GM21367 (cell line): ENCODE measurements around the gene MAPK10.
"Not testable (repeated sequence)": the region's sequence is repeated elsewhere in the genome, so short reads cannot be mapped to it uniquely, and the experiment has no call there.

ENCODE experiments used
- ATAC-seq: cut with Tn5 transposase; IDR thresholded peaks from one replicate; pipeline ENCODE4 v1.9.1; 2021; ENCODE audit not compliant: unreplicated experiment

The MAPK10 gene

DNA sequence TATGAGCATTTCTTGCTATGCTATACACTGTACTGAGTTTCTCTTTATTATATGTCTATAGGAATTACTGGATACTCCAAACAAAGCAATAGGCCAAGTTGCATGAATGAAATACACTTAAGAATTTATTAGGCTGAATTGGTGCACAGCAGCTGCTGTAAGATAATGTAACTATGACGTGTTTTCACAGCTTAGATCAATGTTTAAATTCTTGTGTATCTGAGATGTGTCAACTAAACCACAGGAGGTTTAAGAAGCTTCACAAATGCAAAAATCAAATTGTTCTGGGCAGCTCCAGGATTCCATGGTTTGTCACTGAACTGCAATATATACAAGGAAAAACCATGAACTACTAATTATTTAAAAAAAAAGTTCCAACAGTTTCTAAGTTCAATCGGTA is 156.7 kb downstream of the MAPK10 start:
- ATAC-seq: no peak

DNA sequence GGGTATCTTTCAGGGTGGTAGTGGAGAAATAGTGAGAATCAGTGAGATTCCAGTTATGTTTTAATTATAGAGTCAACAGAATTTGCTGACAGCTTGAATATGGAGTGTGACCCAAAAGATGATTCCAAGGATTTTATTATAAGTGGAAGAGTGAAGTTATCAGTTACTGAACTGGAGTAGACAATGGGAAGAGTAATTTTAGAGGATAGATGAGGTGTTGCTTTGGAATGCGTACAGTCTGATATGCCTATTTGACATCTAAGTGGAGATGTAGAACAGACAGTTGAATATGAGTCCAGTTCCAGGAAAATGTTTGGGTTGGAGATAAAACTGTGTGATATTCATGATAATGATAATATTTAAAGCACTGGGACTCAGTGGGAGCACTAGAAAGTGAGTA is 174.2 kb downstream of the MAPK10 start:
- ATAC-seq: no peak

DNA sequence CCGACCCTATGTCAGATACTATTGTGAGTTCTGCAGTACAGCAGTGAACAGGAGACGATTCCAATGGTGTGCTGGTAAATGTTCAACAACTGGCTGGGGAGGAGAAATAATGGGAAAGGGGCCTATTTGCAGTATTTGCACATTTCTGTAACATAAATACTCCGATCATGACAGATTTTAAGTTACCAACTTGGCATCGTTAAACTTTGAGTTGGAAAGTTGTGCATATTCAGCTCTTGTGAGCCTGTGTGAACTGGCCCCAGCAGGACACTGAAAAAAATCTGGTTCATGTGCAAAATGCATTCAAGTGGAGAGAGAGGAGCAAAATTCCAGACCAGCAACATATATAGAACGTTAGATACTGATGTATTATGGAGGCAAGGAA is 175.0 kb downstream of the MAPK10 start:
- no peak for ATAC-seq

DNA sequence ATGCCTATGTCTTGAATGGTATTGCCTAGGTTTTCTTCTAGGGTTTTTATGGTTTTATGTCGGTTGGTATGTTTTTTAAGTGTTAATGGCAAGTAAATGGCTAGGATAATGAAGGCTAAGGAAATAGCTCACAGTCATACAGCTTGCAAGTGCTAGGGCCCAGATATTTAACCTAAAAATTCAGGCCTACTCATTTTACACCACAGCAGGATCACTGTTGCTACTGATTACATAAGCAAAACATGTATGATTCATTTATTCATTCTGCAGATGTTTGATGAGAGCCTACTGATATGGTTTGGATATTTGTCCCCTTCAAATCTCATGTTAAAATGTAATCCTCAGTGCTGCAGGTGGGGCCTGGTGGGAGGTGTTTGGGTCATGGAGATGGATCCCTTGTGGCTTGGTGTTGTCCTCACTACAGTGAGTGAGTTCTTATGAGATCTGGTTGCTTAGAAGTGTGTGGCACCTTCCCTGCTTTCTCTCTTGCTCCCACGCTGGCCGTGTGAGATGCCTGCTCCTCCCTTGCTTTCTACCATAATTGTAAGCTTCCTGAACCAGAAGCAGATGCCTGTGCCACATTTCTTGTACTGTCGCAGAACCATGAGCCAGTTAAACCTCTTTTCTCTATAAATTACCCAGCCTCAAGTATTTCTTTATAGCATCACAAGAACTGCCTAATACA is 175.5 kb downstream of the MAPK10 start:
- no peak for ATAC-seq

DNA sequence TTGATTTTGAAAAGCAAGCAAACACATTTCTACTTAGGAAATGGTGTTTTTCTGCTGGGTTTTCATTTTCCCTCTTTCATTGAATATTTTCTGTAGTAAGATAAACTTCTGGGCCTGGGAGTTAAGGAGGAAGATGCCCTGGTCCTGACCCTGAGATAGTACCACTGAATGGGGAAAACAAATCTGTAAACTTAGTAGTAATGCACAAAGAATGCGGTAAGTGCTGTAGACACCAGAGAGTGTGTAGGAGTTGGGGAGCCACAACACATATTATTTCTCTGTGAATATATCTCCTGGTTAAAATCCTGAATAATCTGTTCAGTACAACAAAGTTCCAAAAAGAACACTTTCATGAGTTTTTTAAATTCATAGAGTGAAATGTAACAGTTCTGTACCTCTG is 178.3 kb downstream of the MAPK10 start:
- no peak for ATAC-seq

DNA sequence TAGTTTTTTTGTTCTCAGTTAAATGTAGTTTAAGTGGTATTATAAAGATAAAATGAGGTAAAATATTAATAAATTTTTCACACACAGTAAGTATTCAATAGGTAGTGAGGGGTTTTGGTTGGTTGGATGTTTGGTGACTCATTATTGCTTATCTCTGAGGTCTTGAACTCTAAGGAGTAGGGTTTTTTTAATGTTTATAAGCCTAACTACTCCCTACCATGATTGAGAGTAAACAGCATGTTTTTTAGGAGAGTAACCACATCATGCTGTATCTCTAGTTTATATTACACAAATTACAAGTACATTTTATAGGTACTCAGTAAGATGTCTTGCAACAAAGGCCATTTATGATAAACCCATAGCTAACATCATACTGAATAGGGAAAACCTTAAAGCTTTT is 181.6 kb downstream of the MAPK10 start:
- ATAC-seq: no peak

DNA sequence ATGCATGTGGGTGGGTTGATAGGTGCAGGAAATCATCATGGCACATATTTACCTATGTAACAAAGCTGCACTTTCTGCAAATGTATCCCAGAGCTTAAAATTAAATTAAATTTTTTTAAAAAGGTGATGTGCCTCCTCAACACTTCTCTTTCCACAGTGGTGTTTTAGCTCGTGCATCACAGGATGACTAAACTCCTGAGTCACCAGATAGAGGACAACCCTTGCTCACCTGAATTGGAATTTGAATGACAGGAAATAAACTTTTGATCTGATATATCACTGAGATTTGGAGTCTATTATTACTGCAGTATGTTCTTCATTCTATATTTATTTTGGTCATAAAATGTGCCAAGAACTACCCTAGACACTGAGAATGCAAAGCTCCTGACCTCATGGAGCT is 185.3 kb downstream of the MAPK10 start:
- no peak for ATAC-seq

DNA sequence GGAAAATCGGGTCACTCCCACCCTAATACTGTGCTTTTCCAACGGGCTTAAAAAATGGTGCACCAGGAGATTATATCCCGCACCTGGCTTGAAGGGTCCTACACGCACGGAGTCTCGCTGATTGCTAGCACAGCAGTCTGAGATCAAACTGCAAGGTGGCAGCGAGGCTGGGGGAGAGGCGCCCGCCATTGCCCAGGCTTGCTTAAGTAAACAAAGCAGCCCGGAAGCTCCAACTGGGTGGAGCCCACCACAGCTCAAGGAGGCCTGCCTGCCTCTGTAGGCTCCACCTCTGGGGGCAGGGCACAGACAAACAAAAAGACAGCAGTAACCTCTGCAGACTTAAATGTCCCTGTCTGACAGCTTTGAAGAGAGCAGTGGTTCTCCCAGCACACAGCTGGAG is 191.5 kb downstream of the MAPK10 start:
- not testable (repeated sequence) for ATAC-seq

DNA sequence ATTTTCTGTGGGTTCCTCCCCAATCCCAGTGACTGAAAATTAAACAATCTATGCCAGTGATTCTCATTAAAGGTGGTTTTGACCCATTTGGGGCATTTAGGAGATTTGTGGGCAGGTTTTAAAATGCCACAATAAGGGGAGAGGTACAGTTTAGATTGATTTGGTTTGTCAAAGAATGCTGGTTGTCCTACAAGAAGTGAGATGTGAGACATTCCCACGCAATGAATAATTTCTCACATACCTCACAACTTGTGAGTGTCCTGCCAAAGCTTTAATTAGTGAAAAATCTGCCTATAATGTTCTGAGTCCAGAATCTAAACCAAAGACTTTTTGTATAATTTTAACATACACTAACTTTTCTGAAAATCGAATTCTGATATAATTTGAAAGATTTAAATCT is 199.4 kb downstream of the MAPK10 start:
- no peak for ATAC-seq

DNA sequence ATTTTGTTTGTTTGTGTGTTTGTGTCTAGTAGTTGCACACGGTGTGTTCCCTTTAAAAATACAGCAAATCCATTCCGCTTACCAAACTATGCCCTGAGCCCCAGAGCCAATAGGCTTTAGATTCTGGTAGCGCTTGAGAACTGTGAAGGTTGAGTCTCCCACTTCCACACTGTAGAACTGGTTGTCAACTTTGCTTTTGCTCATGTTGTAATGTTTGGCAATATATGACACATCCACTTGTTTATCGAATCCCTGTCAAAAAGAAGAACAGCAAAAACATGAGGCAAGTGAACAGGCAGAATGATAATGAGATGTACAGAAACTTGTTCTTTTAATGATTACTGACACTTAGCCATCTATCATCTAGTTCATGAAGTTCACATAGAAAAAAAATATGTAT is 200.6 kb downstream of the MAPK10 start:
- ATAC-seq: no peak

DNA sequence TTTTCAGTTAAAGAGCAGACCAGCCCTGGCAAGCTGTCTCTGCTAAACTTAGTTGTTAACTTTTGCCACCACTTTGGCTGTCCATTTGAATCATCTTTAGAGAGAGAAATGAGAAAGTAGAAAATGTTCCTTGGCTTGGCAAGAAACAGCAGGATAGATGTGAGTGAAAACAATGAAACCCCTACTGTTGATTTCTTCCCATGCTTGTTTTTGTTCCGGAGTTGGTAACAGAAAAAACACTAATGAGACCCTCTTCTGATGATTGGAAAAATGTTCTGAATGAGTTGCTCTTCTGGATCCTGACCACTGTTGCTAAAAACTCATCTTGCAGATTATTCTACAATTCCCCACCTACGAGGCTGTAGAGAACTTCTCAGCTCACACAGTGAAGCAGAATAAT is 203.3 kb downstream of the MAPK10 start:
- no peak for ATAC-seq

DNA sequence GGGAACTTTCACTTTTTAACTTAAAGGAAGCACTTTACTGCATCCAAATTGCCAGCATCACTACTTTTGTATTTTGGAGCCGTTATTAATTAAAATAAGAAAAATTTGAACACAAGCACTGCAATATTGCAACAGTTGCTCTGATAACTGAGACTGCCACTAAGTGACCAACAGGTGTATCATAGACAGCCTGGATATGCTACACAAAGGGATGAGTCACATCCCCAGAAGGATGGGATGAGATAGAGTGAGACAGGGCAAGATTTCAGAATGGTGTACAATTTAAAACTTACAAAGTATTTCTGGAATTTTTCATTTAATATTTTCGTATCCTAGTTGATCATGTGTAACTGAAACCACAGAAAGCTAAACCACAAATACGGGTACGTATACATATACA is 204.1 kb downstream of the MAPK10 start:
- ATAC-seq: no peak

DNA sequence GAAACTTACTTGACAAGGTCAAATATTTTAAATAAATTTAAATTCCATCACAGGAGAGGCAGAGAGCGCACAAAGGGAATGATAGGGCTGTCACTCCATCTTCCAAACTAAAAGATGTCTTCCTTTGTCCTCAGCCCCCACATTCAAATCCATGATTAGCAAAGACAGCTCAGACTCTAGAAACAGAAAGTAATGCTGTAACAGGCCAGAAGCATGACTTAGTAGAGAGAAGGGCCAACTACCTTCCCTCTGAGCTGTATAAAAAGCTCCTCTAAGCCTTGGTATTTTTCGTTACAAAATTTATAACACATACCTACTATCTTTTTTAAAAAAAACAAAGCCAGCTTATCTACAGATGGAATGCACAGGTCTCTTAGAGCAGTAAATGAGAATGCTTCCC is 207.4 kb downstream of the MAPK10 start:
- ATAC-seq: no peak

DNA sequence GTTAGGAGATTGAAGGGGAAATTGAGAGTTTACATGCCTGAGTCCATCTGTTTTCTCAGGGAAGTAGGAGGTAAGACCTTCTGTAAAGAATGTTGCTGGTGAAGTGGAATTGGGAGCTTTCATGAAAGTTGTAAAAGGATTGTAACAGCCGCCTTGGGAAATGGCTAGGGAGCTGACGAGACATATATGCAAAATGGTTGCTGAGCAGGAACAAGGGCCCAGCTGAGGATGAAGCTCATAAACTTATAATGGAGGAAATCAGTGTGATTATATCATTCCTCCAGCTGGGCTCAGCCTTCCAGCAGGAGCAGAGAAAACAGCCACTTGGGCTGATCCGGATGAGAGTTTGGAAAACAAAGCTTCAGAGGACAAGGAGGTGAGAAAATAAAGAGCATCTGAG is 208.7 kb downstream of the MAPK10 start:
- ATAC-seq: no peak

DNA sequence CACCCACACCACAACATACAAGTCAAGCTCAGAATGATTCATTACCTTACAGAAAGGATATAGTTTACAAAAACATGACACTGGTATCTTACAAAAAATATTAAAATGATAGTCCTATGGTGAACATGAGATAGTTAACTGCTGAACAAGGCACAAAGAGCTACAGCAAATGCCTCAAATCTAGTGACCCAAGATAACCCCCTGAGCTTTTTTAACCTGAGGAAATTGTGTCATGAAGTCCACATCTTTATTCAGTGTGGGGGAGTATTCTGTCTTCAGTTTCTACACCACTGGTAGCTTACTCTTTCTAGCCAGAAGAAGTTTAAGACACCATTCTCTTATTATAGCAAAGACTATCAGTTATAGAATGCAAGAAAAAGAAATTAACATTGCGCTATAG is 218.7 kb downstream of the MAPK10 start:
- ATAC-seq: no peak

DNA sequence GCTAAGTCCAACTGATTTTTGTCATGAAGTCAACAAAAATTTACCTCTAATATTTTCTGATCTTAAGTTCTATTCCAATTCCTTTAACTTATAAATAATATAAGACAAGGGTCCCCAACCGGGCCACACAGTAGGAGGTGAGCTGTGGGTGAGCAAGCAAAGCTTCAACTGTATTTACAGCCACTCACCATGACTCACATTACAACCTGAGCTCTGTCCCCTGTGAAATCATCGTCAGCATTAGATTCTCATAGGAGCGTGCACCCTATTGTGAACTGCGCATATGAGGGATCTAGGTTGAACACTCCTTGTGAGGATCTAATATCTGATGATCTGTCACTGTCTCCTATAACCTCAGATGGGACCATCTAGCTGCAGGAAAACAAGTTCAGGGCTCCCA is 227.4 kb downstream of the MAPK10 start:
- no peak for ATAC-seq

DNA sequence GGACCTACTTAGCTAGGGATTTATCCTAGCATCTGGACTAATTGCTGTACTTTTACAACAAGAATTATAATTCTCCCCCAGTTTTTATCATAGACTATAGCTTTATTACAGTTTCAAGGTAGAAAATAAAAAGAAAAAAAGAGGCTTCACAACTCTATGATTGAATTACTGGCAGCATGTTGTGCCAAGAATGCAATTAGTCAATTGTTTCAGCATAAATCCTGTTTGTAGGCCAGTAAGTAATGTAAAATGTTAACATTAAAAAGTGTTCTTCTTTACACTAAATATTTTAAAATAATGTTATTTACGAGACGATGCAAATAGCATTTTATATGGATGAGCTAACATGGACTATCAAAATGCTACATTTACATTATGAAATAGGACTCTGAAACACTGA is 228.4 kb downstream of the MAPK10 start:
- ATAC-seq: no peak

DNA sequence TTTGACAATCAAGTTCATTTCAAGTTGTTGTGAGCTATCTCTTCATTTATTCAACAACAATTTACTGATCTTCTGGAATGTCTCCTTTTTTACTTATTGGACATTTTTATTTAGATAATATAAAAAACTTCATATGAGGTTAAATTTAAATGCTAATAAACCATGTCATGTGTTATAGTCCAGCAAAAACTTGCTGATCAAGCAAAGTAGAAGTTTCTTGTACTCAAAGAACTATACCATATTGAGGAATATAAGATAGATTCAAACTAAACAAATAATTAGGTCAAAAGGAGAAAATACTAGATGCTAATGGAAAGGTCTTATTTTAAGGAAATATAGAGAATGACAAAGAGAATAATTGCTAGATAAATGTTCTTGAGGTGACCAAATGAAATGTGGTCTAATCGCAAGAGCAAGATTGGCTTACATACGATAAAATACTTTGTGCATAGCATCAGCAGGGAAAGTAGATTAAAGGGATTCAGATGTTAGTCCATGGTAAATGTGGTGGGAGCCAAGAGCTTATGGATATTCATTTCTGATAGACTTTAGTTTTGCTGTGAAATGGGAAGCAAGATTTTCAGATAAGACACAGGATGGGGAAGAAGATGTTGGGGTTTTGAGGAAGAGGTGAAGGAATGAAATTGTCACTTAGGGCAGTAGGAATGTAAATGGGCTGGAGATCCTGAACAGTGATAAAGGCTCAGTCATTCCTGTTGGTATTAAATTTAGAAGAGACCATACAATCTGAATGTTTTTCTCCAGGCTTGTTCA is 229.5 kb downstream of the MAPK10 start:
- no peak for ATAC-seq

DNA sequence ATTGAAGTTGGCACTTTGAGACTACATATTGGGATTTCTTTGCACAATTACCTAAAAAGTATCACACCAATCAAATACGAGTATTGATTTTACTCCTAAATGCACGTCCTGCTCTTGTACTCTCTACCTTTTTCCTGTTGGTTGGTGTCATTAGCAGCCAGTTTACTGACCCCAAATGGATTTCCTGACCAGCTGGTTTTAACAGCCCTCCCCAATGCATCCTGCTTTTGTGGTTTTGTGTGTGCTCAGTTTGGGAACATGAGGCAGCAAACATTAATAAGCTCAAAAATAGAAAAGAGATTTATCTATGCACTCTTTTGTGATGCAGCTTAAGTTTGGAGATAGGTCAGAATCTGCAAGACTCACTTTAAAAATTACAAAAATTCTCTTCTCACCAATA is 230.3 kb downstream of the MAPK10 start:
- no peak for ATAC-seq

DNA sequence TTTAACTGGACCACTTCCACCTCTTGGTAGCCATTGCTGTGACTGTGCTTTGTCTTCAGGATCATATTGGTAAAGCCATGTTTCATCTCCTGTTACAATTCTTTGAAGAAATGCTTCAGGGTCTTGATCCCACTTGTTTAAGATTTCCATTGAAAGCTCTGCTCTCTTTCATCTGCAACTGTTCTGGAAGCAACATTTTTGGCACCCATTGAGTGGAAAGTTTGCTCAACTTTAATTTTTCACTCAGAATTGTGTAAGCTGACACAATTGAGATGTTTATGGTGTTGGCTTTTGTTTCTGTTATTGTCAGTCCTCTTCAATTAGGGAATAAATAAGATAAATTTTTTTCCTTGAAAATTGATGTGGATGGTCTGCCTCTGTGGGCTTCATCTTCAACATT is 237.4 kb downstream of the MAPK10 start:
- no peak for ATAC-seq

DNA sequence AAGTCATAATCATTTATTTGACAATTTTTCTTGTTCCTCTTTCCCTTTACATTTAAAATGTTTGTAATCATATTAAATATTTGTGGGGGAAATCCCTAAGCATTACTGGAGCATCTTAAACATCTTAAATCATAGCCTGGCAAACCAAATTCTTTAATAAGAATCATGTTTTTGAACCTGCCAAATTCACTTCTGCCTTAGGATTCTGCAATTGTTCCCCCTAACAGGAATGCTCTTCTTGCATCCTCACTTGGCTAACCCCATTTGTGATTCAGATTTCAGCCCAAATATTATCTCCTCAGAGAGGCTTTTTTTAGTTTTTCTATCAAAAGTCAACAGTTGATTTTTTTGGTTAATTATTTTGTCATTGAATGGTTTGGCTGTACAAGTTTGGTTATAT is 241.1 kb downstream of the MAPK10 start:
- no peak for ATAC-seq

DNA sequence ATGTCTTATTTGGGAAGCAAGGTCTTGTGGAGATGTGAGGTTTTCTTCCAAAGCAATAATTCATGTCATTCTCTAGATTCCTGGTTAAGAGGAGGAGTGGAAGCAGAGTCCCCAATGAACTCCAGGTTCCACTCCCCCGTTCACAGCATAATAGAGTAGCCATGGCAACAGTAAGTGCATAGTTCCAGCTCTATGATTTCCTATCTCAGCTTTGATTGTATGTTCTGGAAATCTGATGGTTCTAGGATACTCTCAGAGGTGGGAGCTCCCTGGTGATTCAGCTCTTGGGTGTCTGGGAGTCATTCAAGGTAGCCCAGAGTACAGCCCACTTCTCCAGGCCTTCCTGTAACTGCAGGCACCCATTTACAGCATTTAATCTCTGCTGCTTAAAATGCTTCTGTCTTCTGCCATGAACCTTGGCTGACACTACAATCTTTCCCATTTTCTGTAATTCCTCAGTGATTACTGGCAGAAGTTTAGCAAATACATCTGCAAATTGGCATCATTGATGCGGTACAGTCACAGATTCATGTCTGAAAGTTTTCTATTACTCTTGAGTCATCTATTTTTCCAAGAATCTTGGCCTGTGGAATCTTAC is 242.0 kb downstream of the MAPK10 start:
- no peak for ATAC-seq
